Lung (tissue), 12 donors: ENCODE results near the gene RNU5B-1. TPM values are rescaled to one million over a fixed set of nuclear protein-coding genes. Genes with fewer than 3 reads are reported as not detected.

Source experiments
- ATAC-seq: fragments of 200-7000 bp; cut with Tn5 transposase; one replicate; pipeline ENCODE4 v1.9.1; 2020; ENCODE audit warnings: moderate number of reproducible peaks; ENCODE audit not compliant: insufficient read depth, low FRiP score
- DNase-seq, 3 donors: peaks; one replicate each; pipeline ENCODE4 v3.0.0-alpha.2; 2013 to 2017
- H3K27ac ChIP-seq, 2 donors: one replicate each; pipeline ENCODE4 v1.5.1; 2013; ENCODE audit warnings: mild to moderate bottlenecking in 2 of 2, moderate library complexity in 2 of 2, control low read depth in 1 of 2, inconsistent platforms in 1 of 2, low read depth in 1 of 2, low read length in 1 of 2
- H3K27me3 ChIP-seq, 3 donors: one replicate each; pipeline ENCODE4 v1.5.1; 2013; ENCODE audit warnings: low read length in 2 of 3; ENCODE audit not compliant: control insufficient read depth in 3 of 3, insufficient read depth in 3 of 3
- H3K36me3 ChIP-seq, 4 donors: one replicate each; pipeline ENCODE4 v1.5.1; 2013; ENCODE audit warnings: low read length in 4 of 4, mild to moderate bottlenecking in 1 of 4, moderate library complexity in 1 of 4; ENCODE audit not compliant: control insufficient read depth in 4 of 4, insufficient read depth in 4 of 4
- H3K4me1 ChIP-seq, 5 donors: one replicate each; pipeline ENCODE4 v1.5.1; 2013; ENCODE audit warnings: low read length in 5 of 5, mild to moderate bottlenecking in 2 of 5, moderate library complexity in 1 of 5; ENCODE audit not compliant: control insufficient read depth in 5 of 5, insufficient read depth in 5 of 5
- H3K4me3 ChIP-seq: one replicate; pipeline ENCODE4 v1.5.1; 2013; ENCODE audit warnings: mild to moderate bottlenecking, control low read depth, moderate library complexity
- H3K9ac ChIP-seq, 2 donors: one replicate each; pipeline ENCODE4 v1.5.1; 2013; ENCODE audit warnings: low read length in 2 of 2, control low read depth in 1 of 2; ENCODE audit not compliant: insufficient read depth in 1 of 2
- H3K9me3 ChIP-seq, 4 donors: one replicate each; pipeline ENCODE4 v1.5.1; 2013; ENCODE audit warnings: low read length in 3 of 4, mild to moderate bottlenecking in 1 of 4, moderate library complexity in 1 of 4; ENCODE audit not compliant: control insufficient read depth in 4 of 4, insufficient read depth in 3 of 4
- CTCF ChIP-seq: IDR thresholded peaks from 2 replicates; pipeline ENCODE4 v1.5.1; 2012; ENCODE audit warnings: mild to moderate bottlenecking; ENCODE audit errors: control extremely low read depth, extremely low read depth
- WGBS, 2 donors: extraction: QIAGEN DNeasy Blood & Tissue Kit; methylation state at CpG; one replicate each; pipeline ENCODE4 v1.1.7; 2013; 5-methylcytosine and 5-hydroxymethylcytosine counted together
- polyA plus RNA-seq, 2 donors: library from polyadenylated mRNA; stranded (reverse); fragments of 200-250 nt; gene quantifications; one replicate each; pipeline ENCODE4 v1.2.1, GENCODE V29; 2013
- total RNA-seq, 2 donors: library from RNA; depleted of rRNA in 1 of 2; stranded (reverse); fragments of >200 nt in 1 of 2; gene quantifications; one replicate each; pipeline ENCODE4 v1.2.1, GENCODE V29; 2014 to 2021
- donor health status: control.
- donor health status: control.
- donor health status: Bipolar disorder and iron deficiency.
- donor health status: healthy.
- donor health status: DM: yes; HTN: yes; CAD: no.

Gene RNU5B-1
- total and polyA plus RNA-seq, 4 donors: 10.9 TPM; not detected in 3

DNA sequence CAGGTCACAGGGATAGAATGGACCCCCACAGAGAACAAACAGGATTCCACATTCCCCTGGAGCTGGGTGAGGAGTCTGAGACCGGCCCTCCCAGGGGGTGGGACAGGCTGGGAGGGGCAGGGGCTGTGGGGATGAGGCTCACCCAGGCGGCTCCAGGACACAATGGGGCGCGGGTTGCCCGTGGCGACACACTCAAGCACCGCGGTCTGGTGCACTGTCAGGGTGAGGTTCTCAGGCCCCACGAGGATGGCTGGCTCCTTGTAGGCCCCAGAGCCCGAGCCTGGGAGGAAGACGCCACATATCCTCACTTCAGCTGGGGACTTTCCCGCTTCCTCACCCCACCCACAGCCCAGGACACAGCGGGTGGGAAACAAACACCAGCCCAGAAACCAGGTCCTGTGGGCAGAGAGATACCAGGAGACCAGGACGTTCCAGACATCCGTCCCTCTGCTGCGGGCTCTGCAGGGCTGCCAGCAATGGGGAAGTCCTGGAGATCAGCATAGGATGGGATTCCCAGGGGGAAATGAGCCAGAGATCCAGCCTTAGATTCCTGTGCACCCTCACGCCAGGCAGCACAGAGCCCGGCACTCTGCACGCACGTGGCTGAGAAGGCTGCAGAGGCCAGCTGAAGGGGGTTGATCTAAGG lies 30.2 kb downstream of the RNU5B-1 start:
- Histone ChIP-seq H3K27ac (no peak overlapping the region), H3K27me3 (no peaks in the 10 kb centered on the region), H3K4me1 (peaks cover 0 to 28% (median 3%) of the 10 kb centered on the region in 5 donors), H3K9ac (no peak overlapping the region), H3K4me3 (no peak overlapping the region), H3K9me3 (no peaks in the 10 kb centered on the region), H3K36me3 (peaks cover 0 to 22% (median 2%) of the 10 kb centered on the region in 4 donors)
- no peak for ATAC-seq
- no peak for TF ChIP-seq CTCF
- WGBS, 2 donors: 65 to 75% methylated on average over 18 to 20 of the region's 20 CpGs
- no peak for DNase-seq

GRCh38 chr15:65335278-65336055 lies 31.0 kb downstream of the RNU5B-1 start:
- DNase-seq (no peak), ATAC-seq (no peak)

DNA sequence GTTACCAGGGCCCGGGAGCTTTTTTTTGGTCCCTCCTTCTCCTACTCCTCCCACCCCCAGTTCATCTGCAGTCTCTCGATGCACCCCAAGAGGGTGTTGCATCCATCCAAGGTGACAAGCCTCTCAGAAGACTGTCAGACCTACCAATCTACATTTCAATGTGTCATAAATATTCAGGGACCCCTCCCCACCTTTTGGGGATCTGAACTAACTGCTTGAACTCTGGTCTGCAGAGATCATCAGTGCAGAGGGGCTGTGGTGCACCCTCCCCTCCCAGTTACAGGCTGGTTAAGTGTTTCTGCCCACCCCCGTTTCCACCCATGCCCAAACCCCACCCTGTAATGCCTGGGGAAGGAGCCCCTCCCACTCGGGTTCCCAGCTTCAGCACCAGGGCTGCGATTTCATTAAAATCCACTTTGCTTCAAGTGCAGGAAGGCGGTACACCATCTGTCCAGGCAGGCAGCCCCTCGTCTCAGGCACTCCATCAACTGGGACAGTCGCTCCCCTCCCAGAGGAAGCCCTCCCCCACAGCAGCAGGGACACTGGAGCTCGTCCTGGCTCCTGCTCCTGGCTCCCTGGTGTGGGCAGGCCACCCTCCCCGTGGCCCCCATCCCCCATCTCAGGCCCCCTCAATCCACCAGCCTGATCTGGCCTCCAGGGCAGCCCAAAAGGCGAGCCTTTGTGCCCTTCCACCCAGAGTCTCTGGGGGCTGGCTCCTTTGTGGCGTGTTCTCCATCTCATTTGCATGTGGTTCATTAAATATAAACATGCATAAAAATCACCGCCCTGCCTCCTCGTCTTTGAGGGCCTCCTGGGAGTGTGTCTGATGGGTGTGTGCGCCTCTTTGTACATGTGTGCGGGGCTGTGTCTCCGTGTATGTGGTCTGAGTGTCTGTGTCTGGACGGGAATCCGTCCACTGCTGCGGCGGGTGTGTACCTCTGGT lies 32.3 kb downstream of the RNU5B-1 start:
- ATAC-seq (no peak), DNase-seq (peak; percentile 68 to 74 (median 71))
- Histone ChIP-seq H3K9me3 (no peaks in the 10 kb centered on the region), H3K27ac (no peak overlapping the region), H3K4me1 (peaks cover 0 to 35% (median 4%) of the 10 kb centered on the region in 5 donors), H3K9ac (no peak overlapping the region), H3K4me3 (no peak overlapping the region), H3K36me3 (peaks cover 0 to 5% (median 2%) of the 10 kb centered on the region in 4 donors), H3K27me3 (no peaks in the 10 kb centered on the region)
- 69 to 82% methylated on average over 20 to 21 of the region's 21 CpGs for WGBS, 2 donors
- TF ChIP-seq CTCF: no peak

More at GRCh38 chr15:65335278-65336055, 31.0 kb downstream of the RNU5B-1 start:
- 92 to 96% methylated on average over 19 of the region's 19 CpGs for WGBS, 2 donors
- Histone ChIP-seq H3K4me3 (no peak overlapping the region), H3K4me1 (peaks cover 0 to 35% (median 4%) of the 10 kb centered on the region in 5 donors), H3K9me3 (no peaks in the 10 kb centered on the region), H3K27ac (no peak overlapping the region), H3K9ac (no peak overlapping the region), H3K36me3 (peaks cover 0 to 18% (median 2%) of the 10 kb centered on the region in 4 donors), H3K27me3 (no peaks in the 10 kb centered on the region)
- no peak for TF ChIP-seq CTCF
